Muscle of leg (tissue), 11 donors: Measurements from ENCODE around the gene C1orf74. TPM values are rescaled to one million over a fixed set of nuclear protein-coding genes. Genes with fewer than 3 reads are reported as not detected.

Source experiments
- DNase-seq: peaks from one replicate; pipeline ENCODE4 v3.0.0; 2013
- H3K27ac ChIP-seq: one replicate; pipeline ENCODE4 v1.5.1; 2013; ENCODE audit warnings: mild to moderate bottlenecking, low read length, control low read depth
- H3K27me3 ChIP-seq: one replicate; pipeline ENCODE4 v1.6.1; 2013; ENCODE audit warnings: low read length; ENCODE audit not compliant: control insufficient read depth, insufficient read depth
- H3K36me3 ChIP-seq: one replicate; pipeline ENCODE4 v1.6.1; 2013; ENCODE audit warnings: low read length; ENCODE audit not compliant: control insufficient read depth, insufficient read depth
- H3K4me1 ChIP-seq: one replicate; pipeline ENCODE4 v1.6.1; 2013; ENCODE audit warnings: low read length; ENCODE audit not compliant: control insufficient read depth, insufficient read depth
- H3K4me3 ChIP-seq: one replicate; pipeline ENCODE4 v1.5.1; 2013; ENCODE audit warnings: low read length, control low read depth
- H3K9me3 ChIP-seq: replicated peaks from 2 replicates; pipeline ENCODE4 v1.6.1; 2013; ENCODE audit warnings: low read depth, low read length; ENCODE audit not compliant: control insufficient read depth
- WGBS: methylation state at CpG from one replicate; pipeline ENCODE4 v1.1.5; 2013; ENCODE audit warnings: missing lambda C conversion rate; ENCODE audit not compliant: insufficient coverage; 5-methylcytosine and 5-hydroxymethylcytosine counted together
- polyA plus RNA-seq, 8 donors: library from polyadenylated mRNA; unstranded; fragments of 120-200 nt; gene quantifications; one replicate each; pipeline versions ENCODE4 v1.2.1 to v1.2.3, GENCODE V29; 2013; ENCODE audit warnings: inconsistent platforms in 1 of 8, low replicate concordance in 1 of 8; ENCODE audit not compliant: insufficient read length in 8 of 8, insufficient read depth in 1 of 8
- total RNA-seq: library from RNA; stranded (reverse); fragments of 120-200 nt; gene quantifications from one replicate; pipeline ENCODE4 v1.2.4, GENCODE V29; 2013

C1orf74 gene
- total and polyA plus RNA-seq, 9 donors: 2.1 to 3.0 (median 2.4) TPM

DNA sequence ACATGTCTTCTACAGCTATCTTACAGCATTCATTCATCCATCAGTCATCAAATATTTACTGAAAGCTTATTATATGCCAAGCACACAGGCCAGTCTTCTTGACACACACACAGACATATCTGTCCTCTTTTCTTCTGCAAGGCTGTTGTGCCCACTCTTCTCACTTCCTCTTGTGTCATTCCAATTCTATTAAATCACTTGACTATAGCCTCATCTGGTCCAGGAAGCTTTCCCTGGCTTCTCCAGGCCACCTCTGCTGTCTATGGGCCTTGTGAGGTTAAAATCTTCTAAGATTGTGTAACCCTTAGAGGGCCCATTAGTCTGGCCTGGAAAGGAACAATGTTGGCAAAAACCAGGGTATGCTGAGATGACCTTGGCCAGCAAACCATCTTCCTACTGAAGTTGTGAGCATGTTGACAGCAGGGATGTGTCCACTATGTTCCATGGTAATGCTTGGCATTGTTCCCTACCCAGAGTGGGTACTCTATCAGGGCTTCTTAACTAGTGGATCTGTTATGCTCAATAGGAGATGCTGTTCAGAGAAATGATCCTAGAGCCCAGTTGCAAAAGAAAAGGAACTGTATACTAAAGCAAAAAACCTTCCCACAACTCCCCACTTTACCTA, 23.2 kb downstream of the C1orf74 start:
- no peak overlapping the region for H3K27ac ChIP-seq
- DNase-seq: no peak
- H3K9me3 ChIP-seq: no peaks in the 10 kb centered on the region
- no peak overlapping the region for H3K4me3 ChIP-seq
- H3K4me1 ChIP-seq: peaks cover 16% of the 10 kb centered on the region
- H3K27me3 ChIP-seq: peaks cover 5% of the 10 kb centered on the region
- no peaks in the 10 kb centered on the region for H3K36me3 ChIP-seq

DNA sequence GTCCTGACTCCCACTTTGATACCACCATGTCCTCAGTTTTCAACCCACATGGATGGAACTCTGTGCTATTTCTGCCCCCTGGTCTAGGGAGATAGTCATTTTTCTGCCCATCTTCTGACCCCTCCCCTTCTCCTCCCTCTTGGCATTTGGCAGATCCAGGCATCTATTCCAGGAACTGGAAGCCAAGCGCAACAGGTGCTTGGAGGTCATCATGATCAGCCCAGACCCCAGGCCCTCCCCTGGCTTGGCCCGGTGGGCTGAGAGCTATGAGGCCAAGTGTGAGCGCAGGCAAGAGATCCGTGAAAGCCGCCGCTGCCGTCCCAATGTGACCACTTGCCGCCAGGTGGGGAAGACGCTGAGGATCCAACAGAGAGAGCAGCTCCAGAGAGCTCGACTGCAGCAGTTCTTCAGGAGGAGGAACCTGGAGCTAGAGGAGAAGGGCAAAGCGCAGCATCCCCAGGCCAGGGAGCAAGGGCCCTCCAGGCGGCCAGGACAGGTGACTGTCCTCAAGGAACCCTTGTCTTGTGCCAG, 24.5 kb downstream of the C1orf74 start:
- H3K4me3 ChIP-seq: no peak overlapping the region
- WGBS: 85% methylated on average over 12 of the region's 12 CpGs
- no peaks in the 10 kb centered on the region for H3K9me3 ChIP-seq
- peaks cover 16% of the 10 kb centered on the region for H3K4me1 ChIP-seq
- H3K36me3 ChIP-seq: no peaks in the 10 kb centered on the region
- H3K27me3 ChIP-seq: peaks cover 5% of the 10 kb centered on the region
- H3K27ac ChIP-seq: no peak overlapping the region
- DNase-seq: peak; percentile 23

DNA sequence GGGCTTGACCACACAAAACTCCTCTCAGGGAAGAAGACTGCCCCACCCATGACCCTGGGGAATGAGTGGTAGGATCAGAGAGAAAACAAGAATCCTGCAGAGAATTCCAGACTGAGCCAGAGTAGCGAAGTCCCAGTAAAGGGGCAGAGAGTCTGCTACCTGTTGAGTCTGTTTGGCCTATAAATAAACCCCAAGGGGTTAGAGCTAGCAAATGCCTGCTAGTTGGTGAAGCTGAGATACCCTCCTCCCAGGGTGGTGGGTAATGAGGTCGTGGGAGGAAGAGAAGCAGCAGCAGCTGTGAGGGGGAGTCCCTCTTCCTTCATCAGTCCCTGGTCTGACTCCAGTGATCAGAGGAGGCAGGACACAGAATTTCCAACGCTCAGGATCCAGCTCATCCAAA, 26.0 kb downstream of the C1orf74 start:
- Histone ChIP-seq H3K27me3 (peaks cover 5% of the 10 kb centered on the region), H3K36me3 (no peaks in the 10 kb centered on the region), H3K4me1 (peaks cover 16% of the 10 kb centered on the region), H3K27ac (no peak overlapping the region), H3K4me3 (no peak overlapping the region), H3K9me3 (no peaks in the 10 kb centered on the region)
- WGBS: 75% methylated on average over 1 of the region's 3 CpGs
- no peak for DNase-seq

DNA sequence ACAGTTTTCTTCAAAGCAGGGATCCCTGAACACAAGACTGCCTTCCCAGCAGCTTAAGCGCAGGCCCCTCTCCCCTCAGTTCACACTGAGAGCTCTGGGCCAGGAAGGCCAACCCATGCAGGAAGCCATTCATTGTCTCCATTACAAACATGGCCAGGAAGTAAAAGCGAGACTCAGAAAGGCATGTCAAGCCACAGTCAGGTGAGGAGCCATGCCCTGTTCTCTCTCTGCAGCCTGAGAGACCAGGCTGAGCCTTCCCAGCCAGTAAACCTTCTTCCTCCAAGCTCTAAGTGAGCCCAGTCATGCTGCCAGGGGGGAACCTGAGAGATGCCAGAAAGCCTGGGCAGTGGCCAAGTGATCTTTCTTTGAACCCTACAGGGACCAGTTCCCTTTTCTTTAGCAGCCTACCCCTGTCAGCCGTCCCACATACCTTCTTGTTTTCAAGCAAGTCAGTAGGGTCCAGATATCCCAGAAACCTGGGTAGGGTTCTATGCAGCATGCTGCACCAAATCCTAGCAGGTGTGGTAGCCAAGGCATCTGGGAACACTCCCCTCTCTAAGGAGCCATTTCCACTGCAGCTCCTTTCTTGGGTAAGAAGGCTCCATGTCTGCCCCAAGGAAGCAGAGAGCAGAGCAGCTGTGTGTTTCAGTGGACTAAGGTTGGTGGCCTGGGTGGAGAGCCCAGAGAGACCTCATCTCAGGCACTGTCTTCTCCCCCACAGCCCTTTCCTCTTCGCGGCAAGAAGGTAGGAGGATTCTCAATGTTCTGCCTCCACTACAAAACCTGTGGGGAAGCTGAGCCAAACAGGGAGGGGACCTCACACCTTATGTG, 27.5 kb downstream of the C1orf74 start:
- Histone ChIP-seq H3K27me3 (peaks cover 5% of the 10 kb centered on the region), H3K4me3 (peak overlapping the region; percentile 24), H3K4me1 (peaks cover 16% of the 10 kb centered on the region), H3K9me3 (no peaks in the 10 kb centered on the region), H3K36me3 (no peaks in the 10 kb centered on the region), H3K27ac (peak overlapping the region; percentile 42)
- peak; percentile 34 for DNase-seq
- WGBS: 61% methylated on average over 3 of the region's 5 CpGs

DNA sequence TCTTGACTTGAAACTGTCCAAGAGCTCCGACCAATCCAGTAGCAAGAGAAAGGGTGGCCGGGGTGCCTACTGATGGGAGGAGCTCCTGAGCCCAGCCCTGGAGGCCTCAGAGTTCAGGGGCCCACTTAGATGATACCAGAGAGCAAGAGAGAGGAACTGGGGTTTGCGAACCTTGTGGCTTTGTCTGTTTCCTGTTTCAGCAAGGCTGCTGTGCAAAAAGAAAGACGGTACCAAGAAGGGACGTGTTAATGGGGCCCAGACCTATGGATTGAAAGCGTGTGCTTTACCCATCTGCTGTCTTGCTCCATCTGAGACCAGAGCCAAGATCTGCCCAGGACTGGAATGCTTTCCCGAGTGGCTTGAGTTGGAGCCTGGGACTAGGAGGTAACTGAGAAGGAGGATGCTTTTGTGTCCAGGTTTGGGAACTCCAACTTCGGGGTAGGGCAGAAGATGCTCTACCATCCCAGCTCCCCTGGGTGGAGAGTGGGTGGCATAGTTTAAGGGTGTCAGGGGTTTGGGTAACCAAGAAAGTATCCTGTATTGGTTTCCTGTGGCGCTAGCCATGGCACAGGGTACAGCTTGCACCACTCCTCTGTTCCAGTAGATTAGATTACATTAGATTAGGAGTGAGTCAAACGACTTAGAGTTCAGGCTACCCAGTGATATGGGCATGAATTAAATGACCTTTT, 28.3 kb downstream of the C1orf74 start, which contains the start of gene TRAF3IP3:
TSS of gene TRAF3IP3 (plus strand) at position 128 of the 689 bp plus-strand sequence. CDS start 3,987 bp downstream, outside the sequence.
- DNase-seq: peak; percentile 62
- Histone ChIP-seq H3K9me3 (no peaks in the 10 kb centered on the region), H3K36me3 (no peaks in the 10 kb centered on the region), H3K27me3 (peaks cover 5% of the 10 kb centered on the region), H3K4me1 (peaks cover 16% of the 10 kb centered on the region), H3K27ac (peak within 1 kb of the TSS; percentile 42), H3K4me3 (peak within 1 kb of the TSS; percentile 24)
- WGBS: 65% methylated on average over 7 of the region's 10 CpGs

DNA sequence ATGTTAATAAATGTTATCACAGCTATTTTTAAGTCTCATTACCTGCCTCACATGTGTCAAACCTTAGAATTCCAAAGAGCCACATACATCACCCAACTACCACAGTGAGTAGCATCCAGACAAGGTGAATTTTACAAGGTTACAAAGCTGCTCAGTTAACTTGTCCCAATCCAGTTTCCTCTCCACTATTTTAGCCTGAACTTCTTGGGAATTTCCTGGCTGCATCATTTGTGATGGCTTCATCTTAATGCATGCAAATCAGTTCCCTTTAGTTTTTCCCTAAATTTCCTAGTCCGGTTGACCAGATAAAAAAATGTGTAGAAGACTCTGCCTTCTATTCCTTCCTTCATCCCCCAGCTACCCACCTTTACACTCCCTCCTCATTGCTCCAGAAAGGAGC, 29.1 kb downstream of the C1orf74 start:
- Histone ChIP-seq H3K27ac (no peak overlapping the region), H3K4me3 (no peak overlapping the region), H3K4me1 (peaks cover 16% of the 10 kb centered on the region), H3K36me3 (no peaks in the 10 kb centered on the region), H3K27me3 (peaks cover 5% of the 10 kb centered on the region), H3K9me3 (no peaks in the 10 kb centered on the region)
- WGBS: no CpG with 5 or more reads among the region's 1 CpG
- DNase-seq: no peak

DNA sequence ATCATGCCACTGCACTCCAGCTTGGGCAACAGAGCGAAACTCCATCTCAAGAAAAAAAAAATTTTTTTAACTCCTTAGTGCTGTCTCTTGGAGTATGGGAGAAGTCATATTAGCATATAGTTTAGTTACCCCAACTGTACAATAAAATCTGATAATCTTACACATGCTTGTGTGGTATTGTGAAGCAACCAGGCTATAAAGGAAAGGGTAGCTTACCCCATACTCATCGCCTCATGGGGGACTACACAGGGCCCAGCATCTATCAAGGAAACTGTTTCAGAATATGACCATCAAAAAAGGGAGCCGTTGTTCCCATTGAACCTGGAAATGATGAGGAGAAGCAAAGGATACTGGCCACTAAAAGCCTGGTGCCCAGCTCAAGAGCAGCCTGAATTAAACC, 31.5 kb downstream of the C1orf74 start:
- peaks cover 3% of the 10 kb centered on the region for H3K4me1 ChIP-seq
- no peak overlapping the region for H3K27ac ChIP-seq
- no CpG with 5 or more reads among the region's 3 CpGs for WGBS
- no peak overlapping the region for H3K4me3 ChIP-seq
- peaks cover 3% of the 10 kb centered on the region for H3K27me3 ChIP-seq
- H3K36me3 ChIP-seq: no peaks in the 10 kb centered on the region
- DNase-seq: no peak
- no peaks in the 10 kb centered on the region for H3K9me3 ChIP-seq

DNA sequence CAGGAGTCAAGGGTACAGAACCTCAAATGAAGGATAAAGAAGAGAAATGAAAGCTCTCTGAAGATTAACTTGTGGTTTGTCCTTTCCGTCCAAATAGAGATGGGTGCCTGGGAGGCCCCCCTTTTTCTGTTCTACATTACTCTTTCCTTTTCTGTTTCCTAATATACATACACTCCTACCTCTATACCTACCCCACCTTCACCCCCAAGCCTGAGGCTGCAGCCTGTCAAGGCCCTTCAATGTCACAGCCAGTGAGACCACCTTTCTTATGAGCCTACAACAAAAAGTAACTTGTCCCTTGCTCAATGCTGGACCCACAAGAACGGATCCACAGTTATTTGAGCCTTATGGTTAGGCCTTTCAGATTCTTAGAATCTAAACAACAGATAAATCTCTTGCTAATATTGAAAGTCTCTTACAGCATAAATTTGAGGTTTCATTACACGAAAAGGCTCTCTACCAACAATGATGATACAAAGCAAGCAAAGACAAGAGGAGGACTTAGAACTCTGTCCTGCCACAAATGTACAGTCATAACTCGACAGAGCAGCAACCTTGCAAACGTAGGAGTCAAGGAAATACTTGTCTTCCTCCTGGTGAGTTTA, 32.6 kb downstream of the C1orf74 start:
- Histone ChIP-seq H3K4me1 (peaks cover 9% of the 10 kb centered on the region), H3K36me3 (no peaks in the 10 kb centered on the region), H3K9me3 (no peaks in the 10 kb centered on the region), H3K27me3 (peaks cover under 1% of the 10 kb centered on the region), H3K4me3 (no peak overlapping the region), H3K27ac (no peak overlapping the region)
- DNase-seq: no peak
- WGBS: 69% methylated on average over 3 of the region's 5 CpGs

DNA sequence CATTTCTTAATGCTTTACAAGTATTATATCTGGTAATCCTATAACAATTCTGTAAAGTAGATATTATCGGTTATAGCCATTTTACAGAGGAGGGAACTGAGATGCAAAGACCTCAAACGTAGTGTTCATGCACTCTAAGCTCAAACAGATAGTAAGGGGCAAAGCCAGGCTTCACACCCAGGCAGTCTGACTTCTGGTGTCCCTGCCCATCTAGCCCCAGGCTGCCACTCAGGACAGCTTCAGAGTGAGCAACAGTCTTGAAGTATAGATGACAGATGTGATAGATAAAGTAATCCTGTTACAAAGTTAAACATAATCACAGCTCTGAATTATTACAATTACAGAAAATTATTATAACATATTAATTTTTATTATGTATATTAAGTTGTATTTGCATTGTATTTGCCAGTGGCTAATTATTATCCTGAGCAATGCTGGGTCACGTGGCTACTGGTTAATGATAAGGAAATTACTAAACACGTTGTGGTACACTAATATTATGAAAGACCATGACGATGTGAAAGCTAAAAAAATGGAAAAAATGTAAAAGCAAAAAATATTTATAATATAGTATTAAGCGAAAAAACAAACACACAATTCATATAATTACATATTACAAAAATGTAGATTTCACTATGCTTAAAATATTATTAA, 34.6 kb downstream of the C1orf74 start:
- H3K9me3 ChIP-seq: no peaks in the 10 kb centered on the region
- H3K36me3 ChIP-seq: no peaks in the 10 kb centered on the region
- peaks cover 9% of the 10 kb centered on the region for H3K4me1 ChIP-seq
- no peak for DNase-seq
- no peak overlapping the region for H3K4me3 ChIP-seq
- 60% methylated on average over 1 of the region's 6 CpGs for WGBS
- no peaks in the 10 kb centered on the region for H3K27me3 ChIP-seq
- H3K27ac ChIP-seq: no peak overlapping the region
